ENCODE results near the gene MCAM.

- no peak for TF ChIP-seq EZH2 (IDR thresholded peaks at IDR 0.05; ENCODE audit: insufficient read depth, poor library complexity, severe bottlenecking)
- TF ChIP-seq EZH2phosphoT487 (IDR thresholded peaks at IDR 0.05; ENCODE audit: insufficient read depth, low read depth), result no peak
Observed at GRCh38 chr11:119365071-119365591, 48.2 kb upstream of the MCAM start.
